HG03280 (cell line): Measurements from ENCODE around the gene KAT8.
"Not testable (repeated sequence)": the region's sequence is repeated elsewhere in the genome, so short reads cannot be mapped to it uniquely, and the experiment has no call there.

ENCODE experiments used
- ATAC-seq: cut with Tn5 transposase; IDR thresholded peaks from one replicate; pipeline ENCODE4 v1.9.1; 2021; ENCODE audit warnings: mild to moderate bottlenecking, moderate library complexity; ENCODE audit not compliant: unreplicated experiment

Gene KAT8

DNA sequence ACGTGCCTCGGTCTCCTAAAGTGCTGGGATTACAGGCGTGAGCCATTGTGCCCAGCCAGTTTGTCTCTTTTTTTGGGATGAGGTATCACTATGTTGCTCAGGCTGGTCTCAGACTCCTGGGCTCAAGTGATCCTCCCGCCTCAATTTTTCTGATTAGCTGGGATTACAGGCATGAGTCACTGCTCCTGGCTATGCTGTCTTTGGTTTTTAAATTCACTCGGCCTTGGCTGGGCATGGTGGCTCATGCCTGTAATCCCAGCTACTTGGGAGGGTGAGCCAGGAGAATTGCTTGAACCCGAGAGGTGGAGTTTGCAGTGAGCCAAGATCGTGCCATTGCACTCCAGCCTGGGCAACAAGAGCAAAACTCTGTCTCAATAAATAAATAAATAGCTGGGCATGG is 27.0 kb downstream of the KAT8 start:
- not testable (repeated sequence) for ATAC-seq

GRCh38 chr16:31145398-31145990 is 28.0 kb downstream of the KAT8 start:
- ATAC-seq: no peak

GRCh38 chr16:31147574-31147973 is 30.1 kb downstream of the KAT8 start:
- no peak for ATAC-seq

DNA sequence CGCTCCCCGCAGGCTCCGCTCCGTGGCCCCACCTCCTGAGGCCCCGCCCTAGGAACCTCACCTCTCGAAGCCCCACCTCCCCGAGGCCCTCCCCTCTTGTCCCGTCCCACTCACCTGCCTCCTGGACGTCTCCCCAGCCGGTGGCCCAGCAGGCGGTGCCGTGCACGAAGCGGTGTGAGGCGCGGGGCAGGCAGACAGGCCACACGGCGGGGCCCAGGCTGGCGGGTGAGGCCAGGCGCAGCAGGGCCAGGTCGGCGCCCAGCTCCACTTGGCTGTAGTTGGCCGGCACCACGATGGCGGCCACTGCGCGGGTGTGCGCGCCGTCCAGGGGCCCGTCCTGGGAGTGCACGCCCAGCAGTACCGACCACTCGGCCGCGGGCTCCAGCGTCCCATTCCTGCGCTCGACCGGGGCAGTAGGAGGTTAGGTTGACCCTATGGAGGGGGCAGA is 30.8 kb downstream of the KAT8 start:
- ATAC-seq: no peak

DNA sequence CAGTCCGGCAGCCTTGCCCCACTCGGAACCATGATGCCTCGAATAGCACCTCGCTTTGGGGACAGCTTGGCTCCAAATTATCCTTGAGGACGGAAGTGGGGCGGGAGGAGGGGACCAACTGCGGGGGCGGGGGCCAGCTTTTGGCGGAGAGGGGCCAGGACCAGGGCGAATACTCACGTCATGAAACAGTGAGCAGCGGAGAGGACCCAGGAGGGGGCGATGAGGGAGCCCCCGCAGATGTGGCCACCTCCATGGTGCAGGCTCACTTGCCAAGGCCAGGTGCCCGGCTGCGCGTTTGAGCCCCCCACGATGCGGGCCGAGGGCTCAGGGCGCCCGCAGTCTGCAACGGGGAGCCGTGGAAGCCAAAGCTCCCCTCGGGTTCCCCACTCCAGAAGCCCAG is 31.4 kb downstream of the KAT8 start:
- ATAC-seq: no peak

DNA sequence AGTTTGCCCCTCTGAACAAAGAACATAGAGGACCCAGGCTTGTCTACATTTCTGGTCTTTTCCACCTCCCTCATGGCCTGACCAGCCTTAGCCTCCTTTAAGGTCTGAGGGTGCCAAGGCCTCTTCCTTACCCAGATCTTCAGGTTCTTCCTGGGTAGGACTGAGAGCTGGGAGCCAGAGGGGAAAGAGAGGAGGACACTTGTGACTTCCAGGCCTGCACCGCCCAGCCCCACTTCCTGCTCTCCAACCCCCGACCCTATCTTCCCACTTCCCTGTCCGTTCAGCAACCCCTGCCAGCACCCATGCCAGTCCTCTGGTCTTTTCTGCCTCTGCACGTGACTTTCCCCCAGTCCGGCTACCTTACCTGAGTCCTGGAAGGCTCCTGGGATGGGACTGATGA is 31.9 kb downstream of the KAT8 start:
- ATAC-seq: no peak

- no peak for ATAC-seq
Observed at GRCh38 chr16:31149894-31150890, 32.7 kb downstream of the KAT8 start, which contains the start of gene PRSS36. PRSS36 (minus strand) TSS chr16:31150066; CDS start chr16:31150035, 31 bp downstream.

DNA sequence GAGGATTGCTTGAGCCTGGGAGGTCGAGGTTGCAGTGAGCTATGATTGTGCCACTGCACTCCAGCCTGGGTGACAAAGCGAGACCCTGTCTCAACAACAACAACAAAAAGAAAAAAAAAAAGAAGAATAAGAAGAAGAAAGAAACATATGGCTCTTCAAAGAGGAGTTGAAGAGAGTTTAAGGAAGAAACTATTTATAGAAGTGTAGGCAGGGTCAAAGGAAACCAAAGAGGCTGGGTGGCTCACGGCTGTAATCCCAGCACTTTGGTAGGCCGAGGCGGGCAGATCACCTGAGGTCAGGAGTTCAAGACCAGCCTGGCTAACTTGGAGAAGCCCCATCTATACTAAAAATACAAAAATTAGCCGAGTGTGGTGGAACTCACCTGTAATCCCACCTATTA is 33.5 kb downstream of the KAT8 start:
- ATAC-seq: not testable (repeated sequence)

DNA sequence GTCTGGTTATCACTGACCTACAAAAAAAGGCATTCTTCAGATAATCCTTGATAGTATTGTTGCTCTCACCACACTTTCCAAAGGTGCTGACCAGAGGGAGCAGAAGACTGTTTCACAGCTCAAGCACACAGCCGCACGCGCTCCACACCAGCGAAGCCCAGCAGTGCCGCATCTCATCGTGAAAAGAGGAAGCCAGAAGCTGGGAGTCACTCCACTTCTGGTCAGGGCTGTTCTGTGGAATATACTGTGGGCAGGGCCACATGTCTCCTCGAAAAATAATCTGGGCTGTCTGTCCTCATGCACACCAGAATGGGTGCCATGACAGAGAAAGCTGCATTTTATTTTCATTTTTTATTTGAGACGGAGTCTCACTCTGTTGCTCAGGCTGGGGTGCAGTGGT is 39.7 kb downstream of the KAT8 start:
- ATAC-seq: no peak

DNA sequence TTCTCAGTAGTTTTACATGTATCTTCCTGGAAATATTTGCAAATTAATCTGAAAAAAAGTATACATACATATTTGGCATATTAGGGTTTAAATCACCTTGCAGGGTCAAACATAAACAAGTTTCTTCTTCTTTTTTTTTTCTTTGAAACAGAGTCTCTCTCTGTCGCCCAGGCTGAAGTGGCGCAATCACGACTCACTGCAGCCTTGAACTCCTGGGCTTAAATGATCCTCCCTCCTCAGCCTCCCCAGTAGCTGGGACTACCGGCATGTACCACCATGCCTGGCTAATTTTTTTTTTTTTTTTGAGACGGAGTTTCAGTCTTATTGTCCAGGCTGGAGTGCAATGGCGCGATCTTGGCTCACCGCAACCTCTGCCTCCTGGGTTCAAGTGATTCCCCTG is 49.9 kb downstream of the KAT8 start:
- no peak for ATAC-seq

- ATAC-seq: no peak
Observed at GRCh38 chr16:31168848-31169247, 51.4 kb downstream of the KAT8 start.

- ATAC-seq: not testable (repeated sequence)
Observed at GRCh38 chr16:31170048-31170447, 52.6 kb downstream of the KAT8 start.

DNA sequence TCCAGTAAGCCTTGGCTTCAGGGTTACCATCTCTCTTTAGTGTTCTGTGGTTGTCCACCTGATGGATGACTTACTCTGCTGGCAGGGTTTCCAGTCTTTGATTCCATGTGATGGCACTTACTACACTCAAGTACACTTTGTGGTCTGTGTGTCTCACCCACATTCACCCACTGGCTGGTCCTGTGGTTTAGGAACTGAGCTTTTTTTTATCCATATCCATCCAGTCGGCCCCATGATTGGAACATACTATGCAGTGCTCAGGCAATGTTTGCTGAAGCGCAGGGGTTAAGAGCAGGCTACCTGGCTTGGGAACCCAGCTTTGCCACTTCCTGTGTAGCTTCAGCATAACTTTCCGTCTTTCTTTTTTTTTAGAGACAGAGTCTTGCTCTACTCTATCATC is 59.7 kb downstream of the KAT8 start:
- no peak for ATAC-seq

- ATAC-seq: peak; percentile 5
Observed at GRCh38 chr16:31179219-31179746, 61.8 kb downstream of the KAT8 start.

DNA sequence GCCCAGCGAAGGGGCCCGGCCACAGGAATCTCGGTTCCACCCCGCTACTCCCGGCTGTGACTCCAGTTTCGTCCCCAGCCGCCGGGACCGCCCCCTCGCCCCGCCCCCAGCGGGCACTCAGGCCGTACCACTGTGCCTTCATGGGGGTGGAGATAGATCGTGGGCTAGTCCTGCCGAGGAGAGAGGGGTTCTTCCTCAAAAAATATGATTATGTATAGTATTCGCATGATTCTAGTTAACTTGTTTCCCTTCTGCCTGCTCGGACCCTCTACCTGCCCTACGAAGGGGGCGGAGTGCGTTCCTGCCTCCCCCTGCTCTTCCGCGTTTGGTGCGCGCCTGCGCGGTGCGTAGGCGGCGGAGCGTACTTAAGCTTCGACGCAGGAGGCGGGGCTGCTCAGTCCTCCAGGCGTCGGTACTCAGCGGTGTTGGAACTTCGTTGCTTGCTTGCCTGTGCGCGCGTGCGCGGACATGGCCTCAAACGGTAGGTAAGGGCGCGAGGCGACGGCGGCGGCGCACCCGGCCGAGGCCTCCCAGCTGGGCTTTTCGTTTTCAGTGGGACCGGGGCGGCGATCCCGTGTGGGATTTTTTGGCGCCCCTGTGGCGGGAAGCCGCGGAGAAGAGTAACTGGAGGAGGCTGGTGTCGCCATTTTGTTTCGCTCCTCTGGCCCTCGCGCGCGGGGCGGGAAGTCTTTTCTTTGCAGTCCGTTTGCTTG is 62.4 kb downstream of the KAT8 start, which contains the start of gene FUS:
Gene FUS (plus strand): TSS at position 393 of the 713 bp plus-strand sequence. CDS start 76 bp downstream, at position 469.
- ATAC-seq: peak; percentile 58
